GM19397 (cell line): ENCODE measurements around the gene FAM171A1.
"Not testable (repeated sequence)": the region's sequence is repeated elsewhere in the genome, so short reads cannot be mapped to it uniquely, and the experiment has no call there.

Source experiments
- ATAC-seq: cut with Tn5 transposase; IDR thresholded peaks from one replicate; pipeline ENCODE4 v1.9.1; 2021; ENCODE audit warnings: mild to moderate bottlenecking, moderate library complexity; ENCODE audit not compliant: unreplicated experiment

The FAM171A1 gene

GRCh38 chr10:15293862-15294842 lies 76.9 kb downstream of the FAM171A1 start:
- no peak for ATAC-seq

- ATAC-seq: no peak
Measured at GRCh38 chr10:15290671-15291070, 80.4 kb downstream of the FAM171A1 start.

GRCh38 chr10:15290150-15290549 lies 80.9 kb downstream of the FAM171A1 start:
- no peak for ATAC-seq

GRCh38 chr10:15280974-15281373 lies 90.1 kb downstream of the FAM171A1 start:
- no peak for ATAC-seq

GRCh38 chr10:15280462-15280861 lies 90.6 kb downstream of the FAM171A1 start:
- no peak for ATAC-seq

GRCh38 chr10:15279236-15279635 lies 91.9 kb downstream of the FAM171A1 start:
- no peak for ATAC-seq

- ATAC-seq: no peak
Measured at GRCh38 chr10:15278786-15279185, 92.3 kb downstream of the FAM171A1 start.

GRCh38 chr10:15276039-15276438 lies 95.0 kb downstream of the FAM171A1 start:
- not testable (repeated sequence) for ATAC-seq

GRCh38 chr10:15269838-15270237 lies 101.3 kb downstream of the FAM171A1 start:
- not testable (repeated sequence) for ATAC-seq

- ATAC-seq: no peak
Measured at GRCh38 chr10:15267496-15267895, 103.6 kb downstream of the FAM171A1 start.

- ATAC-seq: no peak
Measured at GRCh38 chr10:15266117-15266516, 105.0 kb downstream of the FAM171A1 start.

- ATAC-seq: no peak
Measured at GRCh38 chr10:15265558-15265957, 105.5 kb downstream of the FAM171A1 start.

- no peak for ATAC-seq
Measured at GRCh38 chr10:15265056-15265455, 106.0 kb downstream of the FAM171A1 start.

GRCh38 chr10:15263657-15264323 lies 107.3 kb downstream of the FAM171A1 start:
- ATAC-seq: no peak

GRCh38 chr10:15262036-15262713 lies 108.9 kb downstream of the FAM171A1 start:
- ATAC-seq: no peak

GRCh38 chr10:15259136-15259535 lies 112.0 kb downstream of the FAM171A1 start:
- no peak for ATAC-seq

GRCh38 chr10:15258255-15258654 lies 112.8 kb downstream of the FAM171A1 start:
- ATAC-seq: no peak

- ATAC-seq: no peak
Measured at GRCh38 chr10:15255961-15256360, 115.1 kb downstream of the FAM171A1 start.

- no peak for ATAC-seq
Measured at GRCh38 chr10:15254808-15255648, 116.1 kb downstream of the FAM171A1 start.
